Stomach (tissue), 9 donors: Measurements from ENCODE around the gene CCDC43. TPM values are rescaled to one million over a fixed set of nuclear protein-coding genes. Genes with fewer than 3 reads are reported as not detected.
"Not testable (repeated sequence)": the region's sequence is repeated elsewhere in the genome, so short reads cannot be mapped to it uniquely, and the experiment has no call there.

Source experiments
- DNase-seq, 2 donors: peaks; one replicate each; pipeline versions ENCODE4 v3.0.0 to v3.0.0-alpha.2; 2013 to 2019
- H3K27ac ChIP-seq, 5 donors: fragments of 200-600 bp in 4 of 5; sonication (generic) in 4 of 5; one replicate each; pipeline ENCODE4 v1.5.1; 2013 to 2019; ENCODE audit warnings: mild to moderate bottlenecking in 1 of 5, moderate library complexity in 1 of 5
- H3K27me3 ChIP-seq, 3 donors: fragments of 200-600 bp; sonication (generic); one replicate each; pipeline ENCODE4 v1.5.1; 2017 to 2019; ENCODE audit warnings: mixed run types in 1 of 3
- H3K36me3 ChIP-seq, 4 donors: fragments of 200-600 bp; sonication (generic); 1 replicate in 3 of 4; 2 replicates in 1 of 4; pipeline ENCODE4 v1.5.1; 2016 to 2019
- H3K4me1 ChIP-seq, 4 donors: fragments of 200-600 bp; sonication (generic); one replicate each; pipeline ENCODE4 v1.5.1; 2016 to 2019
- H3K4me3 ChIP-seq, 4 donors: fragments of 200-600 bp; sonication (generic) in 3 of 4; one replicate each; pipeline ENCODE4 v1.5.1; 2016 to 2019; ENCODE audit warnings: mild to moderate bottlenecking in 1 of 4
- H3K9me3 ChIP-seq, 4 donors: fragments of 200-600 bp; sonication (generic); one replicate each; pipeline ENCODE4 v1.5.1; 2016 to 2019
- CTCF ChIP-seq, 7 experiments: fragments of 450-650 bp in 4 of 7; fragments of 200-600 bp in 3 of 7; sonication (generic) in 3 of 7; IDR thresholded peaks; one replicate each; pipeline ENCODE4 v1.5.1; 2016 to 2019; ENCODE audit warnings: antibody characterized with exemption in 7 of 7, control low read depth in 2 of 7, mild to moderate bottlenecking in 1 of 7
- EP300 ChIP-seq: sonication (generic); formaldehyde crosslinking; IDR thresholded peaks from one replicate; pipeline ENCODE4 v1.6.1; 2017; ENCODE audit warnings: antibody characterized with exemption
- POLR2A ChIP-seq, 4 donors: fragments of 450-650 bp; IDR thresholded peaks; one replicate each; pipeline ENCODE4 v1.6.1; 2016; ENCODE audit warnings: antibody characterized with exemption in 4 of 4, control low read depth in 2 of 4, mild to moderate bottlenecking in 1 of 4, moderate library complexity in 1 of 4
- POLR2AphosphoS5 ChIP-seq, 3 donors: sonication (generic); formaldehyde crosslinking; IDR thresholded peaks; one replicate each; pipeline ENCODE4 v1.6.1; 2016; ENCODE audit warnings: antibody characterized with exemption in 3 of 3
- WGBS, 5 donors: extraction: QIAGEN DNeasy Blood & Tissue Kit in 3 of 5; methylation state at CpG; one replicate each; pipeline versions ENCODE4 v1.1.5 to v1.1.7; 2013 to 2018; 5-methylcytosine and 5-hydroxymethylcytosine counted together
- intact Hi-C: fragments of 100-400 bp; cut with DNase I; formaldehyde crosslinking; loops from one replicate; pipeline ENCODE4 v1.15.1; 2023; ENCODE audit warnings: low total_unique reads
- polyA plus RNA-seq, 3 donors: library from polyadenylated mRNA; stranded (reverse); fragments of 200-250 nt; gene quantifications; one replicate each; pipeline ENCODE4 v1.2.3, GENCODE V29; 2013
- total RNA-seq, 5 donors: library from RNA; depleted of rRNA; stranded (reverse); fragments of >200 nt; gene quantifications; one replicate each; pipeline versions ENCODE4 v1.1.0 to v1.2.3, GENCODE V29; 2014 to 2016
- donor health status: healthy with polysubstance abuse.
- donor health status: Bipolar disorder and iron deficiency.
- donor health status: healthy.

Gene CCDC43
- total and polyA plus RNA-seq, 8 donors, result 1.8 to 29.7 (median 11.1) TPM

- intact Hi-C loops, result no loop called here
Observed at GRCh38 chr17:44733753-44734152, 44.2 kb upstream of the CCDC43 start.

GRCh38 chr17:44726121-44726520 is 36.5 kb upstream of the CCDC43 start:
- WGBS, 5 donors, result 94 to 97% (median 97%) methylated on average over 6 of the region's 6 CpGs
- H3K4me3 ChIP-seq, intact Hi-C loops, H3K27me3 ChIP-seq, H3K27ac ChIP-seq, DNase-seq, H3K9me3 ChIP-seq, H3K4me1 ChIP-seq: not testable (repeated sequence)
- peaks cover 10 to 59% (median 40%) of the 10 kb centered on the region in 4 donors for H3K36me3 ChIP-seq

More at GRCh38 chr17:44733753-44734152, 44.2 kb upstream of the CCDC43 start:
- Histone ChIP-seq H3K27me3 (no peaks in the 10 kb centered on the region), H3K4me1 (no peaks in the 10 kb centered on the region), H3K9me3 (no peaks in the 10 kb centered on the region), H3K36me3 (peaks cover 5 to 58% (median 26%) of the 10 kb centered on the region in 4 donors), H3K27ac (no peak overlapping the region), H3K4me3 (no peak overlapping the region)
- no peak for DNase-seq
- TF ChIP-seq CTCF (IDR thresholded peaks at IDR 0.05) (no peak), POLR2A (IDR thresholded peaks at IDR 0.05) (no peak), POLR2AphosphoS5 (IDR thresholded peaks at IDR 0.05) (no peak), EP300 (no peak)
- 77 to 83% (median 79%) methylated on average over 5 of the region's 5 CpGs for whole genome bisulfite sequencing, 5 donors

GRCh38 chr17:44722254-44722653 is 32.7 kb upstream of the CCDC43 start:
- Histone ChIP-seq H3K27ac (no peak overlapping the region), H3K4me1 (no peaks in the 10 kb centered on the region), H3K4me3 (no peak overlapping the region), H3K27me3 (no peaks in the 10 kb centered on the region), H3K36me3 (peaks cover 5 to 47% (median 32%) of the 10 kb centered on the region in 4 donors), H3K9me3 (no peaks in the 10 kb centered on the region)
- intact Hi-C loops, result no loop called here
- no peak for TF ChIP-seq EP300
- TF ChIP-seq POLR2AphosphoS5 (IDR thresholded peaks at IDR 0.05), result no peak
- TF ChIP-seq POLR2A (IDR thresholded peaks at IDR 0.05), result no peak
- 83 to 94% (median 91%) methylated on average over 5 of the region's 5 CpGs for WGBS, 5 donors
- DNase-seq, result no peak

GRCh38 chr17:44719444-44719843 is 29.9 kb upstream of the CCDC43 start:
- DNase-seq, result no peak
- peaks cover 5 to 50% (median 30%) of the 10 kb centered on the region in 4 donors for H3K36me3 ChIP-seq
- no peak overlapping the region for H3K27ac ChIP-seq
- TF ChIP-seq POLR2AphosphoS5 (IDR thresholded peaks at IDR 0.05) (no peak), POLR2A (IDR thresholded peaks at IDR 0.05) (no peak), EP300 (no peak), CTCF (IDR thresholded peaks at IDR 0.05) (no peak)
- no peaks in the 10 kb centered on the region for H3K27me3 ChIP-seq
- intact Hi-C loops, result no loop called here
- WGBS, 5 donors, result 91 to 100% (median 97%) methylated on average over 1 of the region's 1 CpG
- H3K4me1 ChIP-seq, result no peaks in the 10 kb centered on the region
- no peak overlapping the region for H3K4me3 ChIP-seq
- H3K9me3 ChIP-seq, result no peaks in the 10 kb centered on the region

GRCh38 chr17:44708401-44709263 is 19.1 kb upstream of the CCDC43 start, which contains the start of gene DBF4B:
Gene DBF4B, plus strand, starts transcription at chr17:44708665. Its CDS starts 156 bp downstream, at chr17:44708821.
- Histone ChIP-seq H3K9me3 (no peaks in the 10 kb centered on the region), H3K27me3 (peaks cover 0 to 8% (median 0%) of the 10 kb centered on the region in 3 donors), H3K4me1 (peaks cover 0 to 22% (median 19%) of the 10 kb centered on the region in 4 donors), H3K4me3 (peak within 1 kb of the TSS; percentile 70 to 98 (median 91)), H3K27ac (peak within 1 kb of the TSS; percentile 8 to 84 (median 75)), H3K36me3 (no peaks in the 10 kb centered on the region)
- DNase-seq, result peak; percentile 77 to 97
- peak; percentile 66 to 95 (median 67) for TF ChIP-seq POLR2AphosphoS5 (IDR thresholded peaks at IDR 0.05)
- peak in 1 of 7 experiments; percentile 15 for TF ChIP-seq CTCF (IDR thresholded peaks at IDR 0.05)
- TF ChIP-seq EP300, result no peak
- TF ChIP-seq POLR2A (IDR thresholded peaks at IDR 0.05), result no peak
- intact Hi-C loops, result no loop called here
- 0 to 1% (median 1%) methylated on average over 52 of the region's 52 CpGs for WGBS, 5 donors
